CD14-positive monocyte (primary cell): ENCODE results near the gene ZNF467. TPM values are rescaled to one million over a fixed set of nuclear protein-coding genes. Genes with fewer than 3 reads are reported as not detected.
A peak's percentile ranks its signal among the peaks of the same experiment; 100 is the strongest.

Experiments
- DNase-seq, 3 donors: peaks; one replicate each; pipeline ENCODE4 v3.0.0-alpha.2; 2011 to 2022
- H2AFZ ChIP-seq: 2 replicates; pipeline ENCODE4 v1.6.0; 2012; ENCODE audit warnings: mild to moderate bottlenecking, low read depth, low read length, inconsistent platforms; ENCODE audit not compliant: insufficient read depth, poor library complexity, severe bottlenecking
- H3K27ac ChIP-seq, 2 donors: 1 replicate in 1 of 2; 2 replicates in 1 of 2; pipeline ENCODE4 v1.5.1; 2012 to 2013; ENCODE audit warnings: low read length in 2 of 2, control low read depth in 1 of 2, inconsistent platforms in 1 of 2, low read depth in 1 of 2, mild to moderate bottlenecking in 1 of 2
- H3K27me3 ChIP-seq, 2 donors: one replicate each; pipeline versions ENCODE4 v1.6.0 to v1.6.1; 2011 to 2013; ENCODE audit warnings: low read length in 2 of 2; ENCODE audit not compliant: control insufficient read depth in 2 of 2, insufficient read depth in 2 of 2
- H3K36me3 ChIP-seq, 2 donors: replicated peaks in 1 of 2; 1 replicate in 1 of 2; 2 replicates in 1 of 2; pipeline versions ENCODE4 v1.5.1 to v1.6.1; 2012 to 2013; ENCODE audit warnings: low read length in 2 of 2, control low read depth in 1 of 2, inconsistent platforms in 1 of 2, mild to moderate bottlenecking in 1 of 2; ENCODE audit not compliant: insufficient read depth in 2 of 2, control insufficient read depth in 1 of 2
- H3K4me1 ChIP-seq, 2 donors: 1 replicate in 1 of 2; 2 replicates in 1 of 2; pipeline versions ENCODE4 v1.5.1 to v1.6.1; 2012 to 2013; ENCODE audit warnings: low read length in 2 of 2, control low read depth in 1 of 2, inconsistent platforms in 1 of 2, mild to moderate bottlenecking in 1 of 2, moderate library complexity in 1 of 2; ENCODE audit not compliant: insufficient read depth in 2 of 2, control insufficient read depth in 1 of 2
- H3K4me2 ChIP-seq: replicated peaks from 2 replicates; pipeline ENCODE3; 2012; ENCODE audit warnings: low read length, moderate library complexity, mild to moderate bottlenecking; ENCODE audit not compliant: poor library complexity, severe bottlenecking; ENCODE audit errors: extremely low read depth
- H3K4me3 ChIP-seq, 3 experiments: fragments of 200-600 bp in 1 of 3; sonication (generic) in 1 of 3; replicated peaks in 1 of 3; 1 replicate in 2 of 3; 2 replicates in 1 of 3; pipeline ENCODE4 v1.5.1; 2011 to 2013; ENCODE audit warnings: low read length in 3 of 3, mild to moderate bottlenecking in 3 of 3, control low read depth in 2 of 3, low read depth in 2 of 3, inconsistent platforms in 1 of 3, moderate library complexity in 1 of 3
- H3K79me2 ChIP-seq: 2 replicates; pipeline ENCODE4 v1.6.0; 2012; ENCODE audit warnings: mild to moderate bottlenecking, control low read depth, inconsistent platforms, low read length, moderate library complexity; ENCODE audit not compliant: insufficient read depth
- H3K9ac ChIP-seq: 2 replicates; pipeline ENCODE4 v1.6.0; 2017; ENCODE audit warnings: low read length, mild to moderate bottlenecking; ENCODE audit not compliant: insufficient read depth, poor library complexity, severe bottlenecking
- H3K9me3 ChIP-seq, 2 donors: replicated peaks in 1 of 2; 1 replicate in 1 of 2; 2 replicates in 1 of 2; pipeline versions ENCODE4 v1.5.1 to v1.6.1; 2012 to 2013; ENCODE audit warnings: low read length in 2 of 2, control low read depth in 1 of 2; ENCODE audit not compliant: control insufficient read depth in 1 of 2, insufficient read depth in 1 of 2
- H4K20me1 ChIP-seq: 2 replicates; pipeline ENCODE4 v1.6.0; 2012; ENCODE audit warnings: mild to moderate bottlenecking, low read length, control low read depth, moderate library complexity; ENCODE audit not compliant: insufficient read depth
- H3K27ac Mint-ChIP-seq, 7 donors: one replicate each; pipeline ENCODE4 v1.8.0; 2020; ENCODE audit warnings: mild to moderate bottlenecking in 7 of 7, mixed read lengths in 7 of 7, moderate library complexity in 6 of 7, inconsistent platforms in 2 of 7
- H3K27me3 Mint-ChIP-seq, 3 donors: one replicate each; pipeline ENCODE4 v1.8.0; 2021 to 2022; ENCODE audit warnings: low read depth in 3 of 3, mild to moderate bottlenecking in 3 of 3, mixed read lengths in 3 of 3, moderate library complexity in 3 of 3, inconsistent platforms in 1 of 3
- H3K36me3 Mint-ChIP-seq, 2 donors: one replicate each; pipeline ENCODE4 v1.8.0; 2020; ENCODE audit warnings: mixed read lengths in 2 of 2, inconsistent platforms in 1 of 2, mild to moderate bottlenecking in 1 of 2
- H3K4me1 Mint-ChIP-seq: one replicate; pipeline ENCODE4 v1.8.0; 2020; ENCODE audit warnings: mild to moderate bottlenecking, mixed read lengths
- H3K4me3 Mint-ChIP-seq, 2 donors: one replicate each; pipeline ENCODE4 v1.8.0; 2020; ENCODE audit warnings: mild to moderate bottlenecking in 2 of 2, mixed read lengths in 2 of 2, moderate library complexity in 1 of 2
- H3K9me3 Mint-ChIP-seq, 7 donors: one replicate each; pipeline ENCODE4 v1.8.0; 2020 to 2022; ENCODE audit warnings: mixed read lengths in 7 of 7, mild to moderate bottlenecking in 6 of 7, moderate library complexity in 6 of 7, inconsistent platforms in 2 of 7
- WGBS: methylation state at CpG from one replicate; pipeline ENCODE4 v1.1.5; 2013; ENCODE audit warnings: missing lambda C conversion rate; ENCODE audit not compliant: insufficient coverage; 5-methylcytosine and 5-hydroxymethylcytosine counted together
- intact Hi-C, 2 donors: fragments of 100-400 bp; cut with micrococcal nuclease; formaldehyde crosslinking; loops; one replicate each; pipeline versions ENCODE4 v1.15.0 to v1.15.1; 2023
- polyA plus RNA-seq, 3 donors: library from polyadenylated mRNA; depleted of rRNA in 1 of 3; unstranded in 2 of 3; stranded (reverse) in 1 of 3; fragments of 300-500 nt in 2 of 3; fragments of >200 nt in 1 of 3; fragmentation: Illumina TruSeq in 2 of 3; gene quantifications; 1 replicate in 2 of 3; 2 replicates in 1 of 3; pipeline ENCODE4 v1.2.3, GENCODE V29; 2012 to 2021
- TF ChIP-seq, protein P1 (sequence below): fragments of 200-600 bp; IDR thresholded peaks from one replicate; pipeline ENCODE4 v1.8.0; 2022; ENCODE audit warnings: antibody characterized with exemption, mild to moderate bottlenecking

ZNF467 gene
- polyA plus RNA-seq, 3 donors: 43.4 to 100 (median 52.8) TPM

DNA sequence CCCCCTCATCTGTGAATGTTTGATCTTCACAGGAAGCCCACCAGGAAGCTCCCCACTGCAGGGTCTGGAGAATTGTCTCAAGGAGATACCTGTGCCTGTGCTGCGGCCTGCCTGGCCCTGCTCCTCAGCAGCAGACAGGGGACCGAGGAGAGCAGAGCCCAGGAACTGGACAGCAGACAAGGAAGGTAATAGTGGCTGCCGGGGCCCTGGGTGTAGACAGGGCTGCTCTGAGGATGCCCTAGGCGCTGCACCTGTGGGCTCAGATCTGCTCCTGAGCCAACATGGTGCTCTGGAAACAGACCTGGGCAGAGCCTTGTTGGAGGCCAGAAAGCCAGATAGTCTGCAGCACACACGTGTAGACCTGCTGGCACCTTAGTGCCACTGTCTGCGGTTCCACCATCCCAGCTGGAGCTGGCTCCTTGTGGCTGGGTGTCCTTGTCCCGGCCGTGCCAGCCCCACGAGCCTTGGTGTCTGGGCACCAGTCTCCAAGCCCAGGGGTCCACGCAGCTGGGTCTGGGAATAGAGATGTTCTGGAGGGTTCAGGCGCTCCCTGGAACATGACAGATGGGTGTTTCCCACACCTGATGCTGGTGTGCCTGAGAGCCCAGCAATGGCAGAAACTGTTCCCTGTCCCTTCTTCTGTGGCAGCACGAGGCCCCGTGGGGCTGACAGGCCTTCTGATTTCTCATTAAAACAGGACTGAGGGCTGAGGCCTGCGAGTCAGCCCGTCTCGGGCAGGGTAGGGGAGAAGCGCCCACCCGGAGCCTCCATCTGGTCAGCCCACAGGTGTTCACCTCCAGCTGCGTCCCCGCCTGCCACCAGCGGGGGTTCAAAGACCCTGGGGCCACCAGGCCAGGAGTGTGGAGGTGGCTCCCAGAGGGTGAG lies 44.7 kb downstream of the ZNF467 start:
- H2AFZ ChIP-seq: no peak overlapping the region
- H3K27ac ChIP-seq: no peak overlapping the region
- no peaks in the 10 kb centered on the region for H3K27me3 ChIP-seq
- Mint-ChIP-seq H3K27ac (no peak overlapping the region), H3K9me3 (no peaks in the 10 kb centered on the region), H3K4me1 (peaks cover 18% of the 10 kb centered on the region), H3K36me3 (peaks cover 15 to 28% of the 10 kb centered on the region in 2 donors), H3K27me3 (peaks cover 0 to 4% (median 0%) of the 10 kb centered on the region in 3 donors), H3K4me3 (no peak overlapping the region)
- H3K79me2 ChIP-seq: no peaks in the 10 kb centered on the region
- DNase-seq: no peak
- intact Hi-C loops: no loop called here
- no peak overlapping the region for H3K9ac ChIP-seq
- H3K4me1 ChIP-seq: peaks cover 15% of the 10 kb centered on the region in 2 donors
- WGBS: 95% methylated on average over 21 of the region's 21 CpGs
- H3K4me2 ChIP-seq: no peak overlapping the region
- H4K20me1 ChIP-seq: no peaks in the 10 kb centered on the region
- no peaks in the 10 kb centered on the region for H3K9me3 ChIP-seq
- peaks cover 3 to 12% of the 10 kb centered on the region in 2 donors for H3K36me3 ChIP-seq
- TF ChIP-seq, protein P1, sequence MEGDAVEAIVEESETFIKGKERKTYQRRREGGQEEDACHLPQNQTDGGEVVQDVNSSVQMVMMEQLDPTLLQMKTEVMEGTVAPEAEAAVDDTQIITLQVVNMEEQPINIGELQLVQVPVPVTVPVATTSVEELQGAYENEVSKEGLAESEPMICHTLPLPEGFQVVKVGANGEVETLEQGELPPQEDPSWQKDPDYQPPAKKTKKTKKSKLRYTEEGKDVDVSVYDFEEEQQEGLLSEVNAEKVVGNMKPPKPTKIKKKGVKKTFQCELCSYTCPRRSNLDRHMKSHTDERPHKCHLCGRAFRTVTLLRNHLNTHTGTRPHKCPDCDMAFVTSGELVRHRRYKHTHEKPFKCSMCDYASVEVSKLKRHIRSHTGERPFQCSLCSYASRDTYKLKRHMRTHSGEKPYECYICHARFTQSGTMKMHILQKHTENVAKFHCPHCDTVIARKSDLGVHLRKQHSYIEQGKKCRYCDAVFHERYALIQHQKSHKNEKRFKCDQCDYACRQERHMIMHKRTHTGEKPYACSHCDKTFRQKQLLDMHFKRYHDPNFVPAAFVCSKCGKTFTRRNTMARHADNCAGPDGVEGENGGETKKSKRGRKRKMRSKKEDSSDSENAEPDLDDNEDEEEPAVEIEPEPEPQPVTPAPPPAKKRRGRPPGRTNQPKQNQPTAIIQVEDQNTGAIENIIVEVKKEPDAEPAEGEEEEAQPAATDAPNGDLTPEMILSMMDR: no peak
- H3K4me3 ChIP-seq: no peak overlapping the region

DNA sequence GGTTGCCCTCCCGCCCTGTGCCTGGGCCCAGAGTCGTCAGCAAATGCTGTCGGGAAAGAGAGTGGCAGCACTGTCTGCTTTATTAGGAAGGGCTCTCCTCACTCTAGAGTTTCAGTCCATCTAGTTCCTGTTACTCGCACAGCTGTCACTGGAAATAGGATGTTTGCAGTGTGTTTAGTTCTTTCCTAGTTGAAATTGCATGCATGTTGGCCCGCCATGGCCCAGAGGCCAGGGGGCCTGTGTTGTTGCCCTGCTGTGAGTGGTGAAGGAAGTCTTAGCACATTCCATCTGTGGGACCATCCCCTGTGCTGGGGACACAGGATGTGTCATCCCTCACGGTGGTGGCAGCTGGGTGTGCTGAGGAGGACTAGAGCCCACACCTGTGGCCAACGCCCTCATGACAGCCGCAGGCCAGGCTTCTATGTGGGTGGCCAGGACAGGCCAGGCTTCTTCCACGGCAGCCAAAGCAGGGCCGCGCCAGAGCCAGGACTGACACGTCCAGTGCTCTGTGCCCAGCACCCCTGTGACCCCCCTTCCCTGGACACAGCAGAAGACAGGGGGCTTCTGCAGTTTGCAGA lies 45.4 kb downstream of the ZNF467 start:
- H3K27me3 ChIP-seq: no peaks in the 10 kb centered on the region
- no peak for DNase-seq
- H3K4me3 ChIP-seq: no peak overlapping the region
- 82% methylated on average over 11 of the region's 12 CpGs for WGBS
- no peak overlapping the region for H3K4me2 ChIP-seq
- peaks cover 18% of the 10 kb centered on the region for H3K4me1 Mint-ChIP-seq
- H3K36me3 ChIP-seq: peaks cover 3 to 12% of the 10 kb centered on the region in 2 donors
- no peaks in the 10 kb centered on the region for H3K9me3 ChIP-seq
- no peak overlapping the region for H2AFZ ChIP-seq
- H3K27me3 Mint-ChIP-seq: peaks cover 0 to 4% (median 0%) of the 10 kb centered on the region in 3 donors
- TF ChIP-seq, protein P1: no peak
- H3K4me3 Mint-ChIP-seq: no peak overlapping the region
- H3K27ac Mint-ChIP-seq: peak overlapping the region in 2 of 7 donors; percentile 27 to 77
- no peaks in the 10 kb centered on the region for H4K20me1 ChIP-seq
- H3K36me3 Mint-ChIP-seq: peaks cover 20 to 35% of the 10 kb centered on the region in 2 donors
- intact Hi-C loops: no loop called here
- H3K9ac ChIP-seq: no peak overlapping the region
- no peak overlapping the region for H3K27ac ChIP-seq
- H3K9me3 Mint-ChIP-seq: peaks cover 0 to 2% (median 0%) of the 10 kb centered on the region in 7 donors
- no peaks in the 10 kb centered on the region for H3K79me2 ChIP-seq
- peaks cover 15 to 19% of the 10 kb centered on the region in 2 donors for H3K4me1 ChIP-seq
